ENCODE measurements around the gene SLC31A1.
"Not testable (repeated sequence)": the region's sequence is repeated elsewhere in the genome, so short reads cannot be mapped to it uniquely, and the experiment has no call there.

SLC31A1 gene

DNA sequence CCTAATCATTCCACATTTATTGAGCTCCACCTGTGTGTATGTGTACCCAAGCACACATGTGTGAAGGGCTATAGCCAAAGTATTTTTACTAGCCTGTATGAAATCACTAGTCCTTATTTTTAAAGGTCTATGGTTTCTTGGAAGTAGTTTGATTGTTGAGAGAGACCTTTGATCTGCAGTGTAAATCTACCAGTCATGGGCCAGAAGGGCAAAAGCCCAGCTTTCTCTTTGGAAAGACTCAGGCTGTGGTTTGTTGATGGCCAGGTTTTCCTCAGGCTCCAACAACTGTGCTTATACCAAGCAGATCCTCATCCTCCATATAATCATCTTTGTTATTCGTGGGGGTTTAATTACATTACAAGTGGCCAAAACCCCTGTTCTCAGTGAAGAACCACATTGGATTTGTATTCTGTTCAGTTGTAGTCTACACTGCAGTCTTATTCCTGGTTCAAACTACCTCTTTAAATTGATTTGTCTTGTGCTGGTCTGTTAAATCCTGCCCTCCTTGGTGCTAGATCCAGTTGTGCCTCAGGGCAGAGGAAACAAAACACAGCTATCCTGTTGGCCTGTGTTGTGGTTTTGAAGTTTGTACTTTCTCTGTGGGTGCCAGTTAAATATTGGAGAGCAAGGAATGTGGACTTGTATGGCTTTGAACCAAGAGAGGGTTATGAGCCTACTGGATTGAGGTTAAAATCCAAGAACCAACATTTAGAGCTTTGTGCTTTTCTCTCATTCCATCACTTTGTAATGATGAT, 40.8 kb downstream of the SLC31A1 start:
- no peak for DNase-seq (ENCODE audit: low spot score)

- no peak for DNase-seq (ENCODE audit: low spot score)
Measured at GRCh38 chr9:113266174-113266573, 44.8 kb downstream of the SLC31A1 start.

- DNase-seq (ENCODE audit: low spot score), result no peak
Measured at GRCh38 chr9:113267911-113268566, 46.7 kb downstream of the SLC31A1 start.

DNA sequence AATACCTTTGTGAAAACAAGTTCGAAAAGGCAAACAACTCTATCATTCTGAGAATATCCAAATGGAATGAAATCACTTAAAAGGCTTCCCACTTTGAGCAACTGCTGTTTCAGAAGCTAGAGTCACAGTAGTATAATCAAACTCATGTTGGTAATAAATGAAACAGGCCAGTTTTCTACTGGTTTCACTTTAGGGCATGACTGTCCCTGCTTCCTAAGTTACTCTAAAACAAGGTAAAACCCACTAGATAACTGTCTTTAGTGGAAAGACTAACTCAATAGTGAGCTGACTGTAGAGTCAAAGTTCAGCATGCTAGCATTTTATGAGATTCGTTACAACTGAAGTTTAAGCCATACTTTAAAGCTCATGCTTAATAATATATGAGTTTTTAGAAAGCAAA, 48.0 kb downstream of the SLC31A1 start:
- DNase-seq (ENCODE audit: low spot score), result no peak

- DNase-seq (ENCODE audit: low spot score), result no peak
Measured at GRCh38 chr9:113269871-113270270, 48.5 kb downstream of the SLC31A1 start.

DNA sequence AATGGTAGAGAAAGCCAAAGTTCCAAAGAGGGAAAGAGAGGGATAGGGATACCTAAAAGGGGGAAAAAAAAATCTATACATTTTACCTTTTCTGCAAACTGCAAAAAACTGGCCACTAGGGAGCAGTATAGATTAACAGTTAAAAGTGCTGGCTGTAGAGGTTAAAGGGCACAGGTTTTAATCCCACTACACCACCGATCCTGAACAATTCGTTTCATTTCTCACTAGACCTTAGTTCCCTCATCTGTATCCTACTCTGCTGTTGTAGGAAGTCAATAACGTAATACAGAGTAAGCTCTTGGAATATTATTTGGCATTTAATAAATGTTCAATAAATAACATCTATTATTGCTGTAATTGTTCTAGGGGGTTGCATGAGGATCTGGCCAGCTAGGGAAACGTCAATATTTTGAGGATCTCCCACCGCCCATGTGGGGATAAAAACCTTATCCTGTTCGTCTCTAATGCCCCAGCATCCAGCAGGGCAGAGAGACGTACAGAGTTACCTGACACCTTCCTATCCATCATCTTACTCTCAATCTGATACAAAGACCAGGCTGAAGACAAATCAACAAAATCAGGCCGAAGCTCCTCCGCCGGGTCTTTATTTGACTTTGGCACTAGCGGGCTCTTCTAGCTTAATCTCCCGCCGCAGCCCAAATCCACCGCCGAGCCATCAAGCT, 53.3 kb downstream of the SLC31A1 start:
- DNase-seq (ENCODE audit: low spot score), result no peak

GRCh38 chr9:113275157-113276131, 54.1 kb downstream of the SLC31A1 start, which contains the start of the genes CDC26 and PRPF4:
Gene CDC26 (minus strand): TSS chr9:113275572. CDS start chr9:113272507, 3,065 bp downstream.
Gene PRPF4 (plus strand): TSS chr9:113275658. CDS start chr9:113275744, 86 bp downstream.
- peak; percentile 100 for DNase-seq (ENCODE audit: low spot score)

GRCh38 chr9:113278840-113279239, 57.5 kb downstream of the SLC31A1 start:
- no peak for DNase-seq (ENCODE audit: low spot score)

DNA sequence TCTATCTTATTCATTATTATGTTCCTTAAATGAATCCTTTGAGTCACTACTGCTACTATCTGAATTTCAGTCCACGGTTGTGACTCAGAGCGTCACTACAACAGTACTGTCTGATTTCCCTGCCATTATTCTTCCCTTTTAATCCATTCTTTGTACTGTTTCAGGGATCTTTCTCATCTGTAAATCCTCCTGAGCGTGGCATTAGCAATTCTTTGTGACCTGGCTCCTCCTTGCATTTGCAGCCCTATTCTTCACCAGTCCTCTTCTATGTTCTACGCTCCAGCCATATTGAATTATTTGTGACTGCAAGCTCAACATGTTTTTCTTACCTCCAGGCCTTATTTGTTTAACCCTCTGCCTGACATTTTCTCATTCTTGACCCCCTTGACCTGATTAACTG, 60.0 kb downstream of the SLC31A1 start:
- DNase-seq (ENCODE audit: low spot score), result no peak

GRCh38 chr9:113289091-113289490, 67.7 kb downstream of the SLC31A1 start:
- no peak for DNase-seq (ENCODE audit: low spot score)

- no peak for DNase-seq (ENCODE audit: low spot score)
Measured at GRCh38 chr9:113290052-113290607, 68.8 kb downstream of the SLC31A1 start.

DNA sequence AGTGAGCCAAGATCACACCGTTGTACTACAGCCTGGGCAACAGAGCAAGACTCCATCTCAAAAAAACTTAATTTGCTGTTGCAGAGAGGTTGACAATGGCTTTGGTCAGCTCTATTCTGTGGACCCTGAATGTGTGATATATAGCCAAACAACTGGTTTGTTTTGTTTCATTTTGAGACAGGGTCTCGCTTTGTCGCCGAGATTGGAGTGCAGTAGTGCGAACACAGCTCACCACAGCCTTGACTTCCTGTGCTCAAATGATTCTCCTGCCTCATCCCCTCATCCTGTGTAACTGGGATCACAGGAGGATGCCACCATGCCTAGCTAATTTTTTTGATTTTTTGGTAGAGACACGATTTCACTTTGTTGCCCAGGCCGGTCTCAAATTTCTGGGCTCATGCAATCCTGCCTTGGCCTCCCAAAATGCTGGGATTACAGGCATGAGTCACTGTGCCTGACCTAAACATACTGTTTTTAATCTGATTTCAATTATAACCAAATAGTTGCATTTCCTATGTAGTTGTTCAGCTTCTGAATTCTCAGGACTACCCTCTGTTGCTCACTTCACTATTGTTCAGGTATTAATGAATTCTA, 72.0 kb downstream of the SLC31A1 start:
- DNase-seq (ENCODE audit: low spot score), result no peak

DNA sequence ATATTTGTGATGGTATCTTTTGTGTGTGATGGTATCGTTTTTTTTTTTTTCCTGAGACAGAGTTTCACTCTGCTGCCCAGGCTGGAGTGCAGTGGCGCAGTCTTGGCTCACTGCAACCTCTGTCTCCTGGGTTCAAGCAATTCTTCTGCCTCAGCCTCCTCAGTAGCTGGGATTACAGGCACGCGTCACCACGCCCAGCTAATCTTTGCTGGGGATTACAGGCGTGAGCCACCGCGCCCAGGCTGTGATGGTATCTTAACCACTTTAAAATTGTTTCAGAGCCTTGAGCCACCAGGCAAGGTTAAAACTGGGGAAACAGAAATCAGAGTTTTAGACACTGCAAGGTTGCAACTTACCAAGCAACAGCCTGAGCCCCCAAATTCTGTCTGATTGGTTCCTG, 74.9 kb downstream of the SLC31A1 start:
- not testable (repeated sequence) for DNase-seq (ENCODE audit: low spot score)

DNA sequence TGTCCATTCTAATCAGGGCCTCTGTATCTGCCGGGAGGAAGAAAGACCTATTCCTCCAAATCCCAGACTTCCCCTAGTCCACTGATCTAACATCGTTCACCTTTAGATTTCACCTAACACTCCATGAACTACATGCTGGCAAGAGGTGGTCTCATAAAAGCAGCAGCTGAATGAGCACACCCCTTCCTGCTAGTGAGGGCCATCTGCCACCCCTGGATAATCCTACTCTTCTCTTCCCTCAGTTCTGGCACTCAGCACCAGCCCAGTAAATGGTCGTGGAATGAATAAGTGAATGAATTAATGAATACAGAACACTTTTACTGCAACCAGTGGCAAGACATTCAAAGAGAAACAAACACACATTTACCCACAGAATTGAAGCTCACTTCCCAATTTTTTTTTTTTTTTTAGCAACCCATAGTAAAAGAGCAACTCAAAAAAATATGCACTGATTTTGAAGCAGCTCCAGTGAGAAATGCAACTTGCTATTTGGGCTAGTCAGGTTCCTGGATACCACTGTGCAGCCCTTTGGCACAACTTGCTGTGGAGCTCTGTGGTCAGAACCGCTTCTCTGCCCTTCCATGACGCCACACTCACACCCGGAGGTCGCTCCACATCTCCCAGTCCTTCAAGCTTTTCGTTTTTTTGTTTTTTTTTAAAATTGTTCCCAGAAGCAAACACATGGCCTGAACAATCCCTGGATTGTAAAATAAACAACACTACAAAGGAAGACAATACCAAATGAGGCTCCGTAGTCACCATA, 75.6 kb downstream of the SLC31A1 start:
- no peak for DNase-seq (ENCODE audit: low spot score)

DNA sequence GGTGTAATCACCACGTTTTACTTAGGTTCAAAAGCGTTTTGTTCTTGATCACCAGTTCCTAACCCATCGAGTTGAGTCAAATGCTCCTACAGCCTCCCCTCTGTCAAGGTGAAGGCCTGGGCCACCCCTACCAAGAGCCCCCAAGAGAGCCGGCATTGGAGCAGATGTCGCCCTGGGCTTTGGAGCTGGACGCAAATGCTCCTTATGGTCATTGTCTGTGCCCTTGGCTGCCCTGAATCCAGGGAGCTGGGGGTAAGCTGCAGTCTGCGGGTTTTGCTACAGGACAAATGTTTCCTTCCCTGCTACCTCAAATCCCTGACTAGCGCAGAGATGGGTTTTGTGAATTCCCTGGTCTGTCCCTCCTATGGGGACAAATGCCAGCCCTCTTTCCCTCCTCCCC, 77.0 kb downstream of the SLC31A1 start:
- DNase-seq (ENCODE audit: low spot score), result no peak

DNA sequence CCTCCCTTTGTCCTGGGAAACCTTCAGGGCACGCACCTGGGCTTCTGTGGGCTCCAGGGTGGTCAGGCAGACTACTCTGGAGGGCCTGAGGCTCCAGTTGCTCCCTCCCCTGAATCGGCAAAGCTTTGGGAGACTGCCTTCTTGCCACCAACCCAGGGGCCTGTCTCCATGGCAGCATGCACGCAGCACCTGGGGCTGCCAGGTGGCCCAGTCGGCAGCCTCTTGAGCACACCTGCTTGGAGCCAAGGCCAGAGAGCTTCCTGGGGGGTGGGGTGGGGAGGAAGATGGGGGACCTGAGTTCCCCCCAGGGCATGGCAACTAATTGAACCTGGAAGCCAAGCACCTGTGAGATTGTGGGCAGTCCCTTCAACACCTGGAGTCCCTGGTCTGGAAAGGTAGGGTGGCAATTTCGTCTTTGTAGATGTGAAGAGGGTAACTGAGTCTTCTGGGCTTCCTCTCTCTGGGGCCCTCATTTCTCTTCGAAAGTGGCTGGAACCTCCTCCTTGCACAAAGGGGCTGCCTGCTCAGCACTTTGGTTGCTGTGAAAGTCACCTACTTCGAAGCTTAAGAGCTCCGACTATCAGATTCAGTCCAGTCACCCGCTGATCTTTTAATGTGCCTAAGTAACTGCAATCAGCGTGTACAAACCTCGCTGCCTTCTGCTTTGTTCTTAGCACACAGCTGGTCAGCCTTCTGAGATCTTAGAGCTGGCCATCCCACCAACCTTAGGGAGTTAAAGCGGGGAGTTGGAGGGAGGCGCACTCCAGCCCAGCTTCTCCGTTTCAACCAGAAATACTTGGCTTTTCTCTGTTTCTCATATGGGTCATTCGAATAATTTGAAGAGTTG, 77.8 kb downstream of the SLC31A1 start:
- no peak for DNase-seq (ENCODE audit: low spot score)

GRCh38 chr9:113299800-113300292, 78.5 kb downstream of the SLC31A1 start:
- DNase-seq (ENCODE audit: low spot score), result no peak

DNA sequence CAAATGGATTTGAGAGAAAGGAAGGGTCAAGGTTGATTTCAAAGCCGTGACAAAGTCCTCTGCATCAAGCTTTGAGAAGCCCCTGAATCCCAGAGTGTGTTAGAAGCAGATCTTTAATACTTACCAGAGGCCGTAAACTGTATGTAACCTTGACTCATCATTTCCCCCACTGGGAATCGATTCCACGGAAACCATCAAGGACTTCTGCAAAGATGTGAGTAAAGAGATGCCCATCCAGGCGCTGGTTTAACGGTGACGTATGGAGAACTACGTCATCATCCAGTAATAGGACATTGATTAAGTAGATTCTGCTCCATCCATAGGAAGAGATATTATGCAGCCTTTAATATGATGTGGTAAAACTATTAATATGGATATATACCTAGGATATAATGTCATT, 80.2 kb downstream of the SLC31A1 start:
- DNase-seq (ENCODE audit: low spot score), result no peak

DNA sequence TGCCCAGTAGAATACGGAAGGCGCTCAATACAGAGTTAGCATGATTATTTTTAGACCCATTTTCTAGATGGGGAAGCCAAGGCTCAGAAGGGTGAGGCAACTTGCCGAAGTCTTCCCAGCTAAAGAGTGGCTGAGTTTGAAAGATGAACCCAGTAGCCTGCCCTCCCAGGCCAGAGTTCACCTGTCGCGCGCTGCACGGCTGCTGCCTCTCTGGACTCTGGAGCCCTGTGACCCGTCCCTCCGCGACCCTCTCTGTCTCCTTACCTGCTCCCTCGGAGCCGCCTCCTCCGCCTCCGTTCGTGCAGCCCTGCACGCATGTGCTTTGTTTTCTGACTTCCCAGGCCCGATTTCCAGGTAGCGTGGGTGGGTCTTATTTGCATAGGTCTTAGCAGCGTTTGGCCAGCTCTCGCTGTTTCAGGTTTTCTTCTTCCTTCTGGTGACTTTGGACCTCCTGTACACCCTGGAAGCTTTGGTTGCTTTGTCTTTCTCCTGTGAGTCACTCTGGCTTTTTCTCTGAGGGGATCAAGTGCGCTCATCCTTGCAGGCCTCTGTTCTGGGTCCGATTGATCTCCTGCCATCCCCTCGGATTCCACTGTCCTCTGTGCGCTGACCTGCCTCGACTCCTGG, 81.6 kb downstream of the SLC31A1 start, which contains the start of gene RNF183:
TSS of gene RNF183 (minus strand) at position 585 of the 627 bp plus-strand sequence. CDS start 5,192 bp downstream, outside the sequence.
- DNase-seq (ENCODE audit: low spot score), result no peak
